HCT116 (cell line): ENCODE measurements around the gene KCNQ1OT1. TPM values are rescaled to one million over a fixed set of nuclear protein-coding genes. Genes with fewer than 3 reads are reported as not detected.

ENCODE experiments used
- ATAC-seq: fragments of 200-7000 bp; cut with Tn5 transposase; 2 replicates; pipeline ENCODE4 v1.9.1; 2020; ENCODE audit warnings: mild to moderate bottlenecking, moderate library complexity
- BruUV-seq: library from RNA; stranded (reverse); fragments of 400-500 nt; replicated peaks from 2 replicates; lab custom pipeline; 2021; lab: Mats Ljungman, UMichigan
- CTCF ChIA-PET: fragments of 300-600 bp; sonication (Branson Sonifier 250); formaldehyde crosslinking; loops from one replicate; lab custom pipeline; 2021; ENCODE audit warnings: antibody characterized with exemption; lab: Charles Lee
- POLR2A ChIA-PET: fragments of 300-600, 350-600 bp; sonication (Branson Sonifier 250); formaldehyde crosslinking; loops from one replicate; lab custom pipeline; 2021; ENCODE audit warnings: antibody characterized with exemption; lab: Charles Lee
- RAD21 ChIA-PET, 2 experiments: fragments of 300-600 bp; sonication (Branson Sonifier 250); formaldehyde crosslinking; loops; one replicate each; lab custom pipeline; 2023; ENCODE audit warnings: low total read pairs in 2 of 2; ENCODE audit not compliant: uncharacterized antibody in 2 of 2, unreplicated experiment in 2 of 2, low non-redundant PET in 1 of 2; lab: Charles Lee
- DNase-seq: peaks from one replicate; pipeline ENCODE4 v3.0.0-alpha.2; 2010; ENCODE audit warnings: low read depth, low spot score
- H2AFZ ChIP-seq: fragments of 200-600 bp; shearing (Covaris generic), sonication (generic); 2 replicates; pipeline ENCODE4 v1.6.1; 2017; ENCODE audit warnings: low read depth, mixed run types, mixed read lengths, antibody characterized with exemption, low read length; ENCODE audit not compliant: poor library complexity, severe bottlenecking
- H3K27ac ChIP-seq: 2 replicates; pipeline ENCODE4 v1.5.1; 2012; ENCODE audit warnings: low read depth, low read length
- H3K27me3 ChIP-seq: fragments of 200-600 bp; sonication (generic); 2 replicates; pipeline ENCODE4 v1.6.1; 2016; ENCODE audit warnings: mixed run types, low read length, mixed read lengths; ENCODE audit not compliant: insufficient read depth
- H3K36me3 ChIP-seq, 2 experiments: fragments of 200-500 bp in 1 of 2; fragments of 200-600 bp in 1 of 2; sonication (Bioruptor generic) in 1 of 2; sonication (generic) in 1 of 2; 2 replicates each; pipeline versions ENCODE4 v1.5.1 to v1.6.1; 2014 to 2016; ENCODE audit warnings: low read length in 2 of 2, inconsistent platforms in 1 of 2, mixed read lengths in 1 of 2, mixed run types in 1 of 2; ENCODE audit not compliant: insufficient read depth in 2 of 2, control insufficient read depth in 1 of 2
- H3K4me1 ChIP-seq, 2 experiments: fragments of 200-600 bp in 1 of 2; sonication (generic) in 1 of 2; 2 replicates each; pipeline versions ENCODE4 v1.5.1 to v1.6.1; 2012 to 2017; ENCODE audit warnings: low read length in 2 of 2, inconsistent platforms in 1 of 2, mild to moderate bottlenecking in 1 of 2, mixed read lengths in 1 of 2, mixed run types in 1 of 2, moderate library complexity in 1 of 2; ENCODE audit not compliant: insufficient read depth in 2 of 2, control insufficient read depth in 1 of 2
- H3K4me2 ChIP-seq: fragments of 200-600 bp; sonication (generic); 2 replicates; pipeline ENCODE4 v1.6.1; 2017; ENCODE audit warnings: mixed run types, low read length, mixed read lengths
- H3K4me3 ChIP-seq, 2 experiments: fragments of 200-600 bp in 1 of 2; sonication (generic) in 1 of 2; replicated peaks in 1 of 2; 2 replicates each; pipeline ENCODE4 v1.5.1; 2011 to 2016; ENCODE audit warnings: low read length in 2 of 2, control low read depth in 1 of 2, low read depth in 1 of 2, mild to moderate bottlenecking in 1 of 2, mixed read lengths in 1 of 2, mixed run types in 1 of 2
- H3K79me2 ChIP-seq: fragments of 200-600 bp; sonication (generic); 2 replicates; pipeline ENCODE4 v1.6.1; 2017; ENCODE audit warnings: mild to moderate bottlenecking, mixed run types, low read length, moderate library complexity, mixed read lengths; ENCODE audit not compliant: insufficient read depth
- H3K9ac ChIP-seq: fragments of 200-600 bp; sonication (generic); 2 replicates; pipeline ENCODE4 v1.6.1; 2016; ENCODE audit warnings: low read length, mixed read lengths
- H3K9me2 ChIP-seq: fragments of 200-600 bp; sonication (generic), shearing (Covaris generic); 2 replicates; pipeline ENCODE4 v1.6.1; 2017; ENCODE audit warnings: mixed run types, mild to moderate bottlenecking, moderate library complexity; ENCODE audit not compliant: insufficient read depth
- H3K9me3 ChIP-seq, 2 experiments: fragments of 200-500 bp in 1 of 2; fragments of 200-600 bp in 1 of 2; sonication (Bioruptor generic) in 1 of 2; sonication (generic) in 1 of 2; 2 replicates each; pipeline ENCODE4 v1.6.1; 2014 to 2017; ENCODE audit warnings: low read length in 2 of 2, mixed read lengths in 2 of 2, inconsistent platforms in 1 of 2, low read depth in 1 of 2, mild to moderate bottlenecking in 1 of 2, mixed run types in 1 of 2, moderate library complexity in 1 of 2; ENCODE audit not compliant: control insufficient read depth in 1 of 2, insufficient read depth in 1 of 2
- H4K20me1 ChIP-seq: fragments of 200-600 bp; sonication (generic), shearing (Covaris generic); 2 replicates; pipeline ENCODE4 v1.6.1; 2017; ENCODE audit warnings: mixed run types, mild to moderate bottlenecking, moderate library complexity; ENCODE audit not compliant: insufficient read depth
- CBX3 ChIP-seq: IDR thresholded peaks from 2 replicates; pipeline ENCODE4 v1.6.1; 2012; ENCODE audit warnings: low read depth
- CEBPB ChIP-seq: IDR thresholded peaks from 2 replicates; pipeline ENCODE4 v1.6.1; 2012; ENCODE audit warnings: low read depth
- EZH2phosphoT487 ChIP-seq: fragments of 200-600 bp; IDR thresholded peaks from 2 replicates; pipeline ENCODE4 v1.6.1; 2018; ENCODE audit warnings: antibody characterized with exemption, borderline replicate concordance
- FOSL1 ChIP-seq: IDR thresholded peaks from 2 replicates; pipeline ENCODE4 v1.6.1; 2012; ENCODE audit warnings: low read depth
- MAX ChIP-seq: IDR thresholded peaks from 2 replicates; pipeline ENCODE4 v1.6.1; 2012
- POLR2A ChIP-seq: IDR thresholded peaks from 2 replicates; pipeline ENCODE4 v1.7.0; 2011; ENCODE audit warnings: borderline replicate concordance; ENCODE audit not compliant: insufficient read depth, insufficient read length; ENCODE audit errors: extremely low read depth
- RAD21 ChIP-seq: IDR thresholded peaks from 2 replicates; pipeline ENCODE4 v1.6.1; 2012; ENCODE audit warnings: low read depth, mild to moderate bottlenecking
- SIN3A ChIP-seq: IDR thresholded peaks from 2 replicates; pipeline ENCODE4 v1.6.1; 2012; ENCODE audit warnings: low read depth
- SP1 ChIP-seq: IDR thresholded peaks from 2 replicates; pipeline ENCODE4 v1.6.1; 2012; ENCODE audit warnings: low read depth
- TCF7L2 ChIP-seq: IDR thresholded peaks from 2 replicates; pipeline ENCODE4 v1.7.0; 2011; ENCODE audit warnings: borderline replicate concordance, inconsistent platforms; ENCODE audit not compliant: insufficient read depth, insufficient read length; ENCODE audit errors: extremely low read depth
- YY1 ChIP-seq: IDR thresholded peaks from 2 replicates; pipeline ENCODE4 v1.6.1; 2011; ENCODE audit warnings: low read length, low read depth, moderate library complexity, mild to moderate bottlenecking; ENCODE audit not compliant: insufficient replicate concordance; ENCODE audit errors: extremely low read depth
- ZFX ChIP-seq: fragments of 450-650 bp; IDR thresholded peaks from 2 replicates; pipeline ENCODE4 v1.6.1; 2017
- intact Hi-C: fragments of 100-400 bp; cut with micrococcal nuclease; formaldehyde crosslinking; loops from 2 replicates; pipeline ENCODE4 v1.10.0; 2022
- total RNA-seq: library from RNA; stranded (reverse); gene quantifications from one replicate; pipeline ENCODE4 v1.2.1, GENCODE V29; 2021; ENCODE audit not compliant: unreplicated experiment

Gene KCNQ1OT1
- total RNA-seq, 1 experiment from 2014 or later: 1.1 TPM

- TF ChIP-seq SIN3A: no peak
- TF ChIP-seq POLR2A: no peak
These were observed 117.3 kb downstream of the KCNQ1OT1 start (continued) for GRCh38 chr11:2582351-2582945.

DNA sequence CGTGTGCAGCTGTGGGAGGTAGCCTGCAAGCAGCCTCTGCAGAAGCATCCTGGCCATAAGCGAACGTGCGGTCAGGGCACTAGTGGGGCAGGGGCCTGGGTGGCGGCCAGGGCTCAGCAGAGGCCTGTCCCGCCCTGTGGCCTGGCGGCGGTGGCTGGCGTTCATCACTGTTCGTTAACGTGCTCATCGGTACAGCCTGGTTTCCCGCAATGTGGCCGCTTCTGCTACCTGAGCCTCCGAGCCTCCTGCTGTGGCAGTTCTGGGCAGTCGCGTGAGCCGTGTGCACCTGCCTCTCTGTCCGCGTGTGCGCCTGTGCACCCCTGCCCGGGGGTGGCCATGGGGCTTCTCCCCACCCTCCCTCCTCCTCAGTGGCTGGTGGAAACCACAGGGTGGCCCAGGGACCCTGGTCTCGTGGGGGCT is 117.9 kb downstream of the KCNQ1OT1 start:
- POLR2A ChIA-PET: no interaction called here
- Histone ChIP-seq H4K20me1 (no peaks in the 10 kb centered on the region), H3K9ac (no peak overlapping the region), H3K27me3 (no peaks in the 10 kb centered on the region)
- TF ChIP-seq FOSL1 (no peak), ZFX (no peak), RAD21 (no peak), YY1 (no peak), CBX3 (no peak), MAX (no peak), SP1 (no peak), POLR2A (no peak), EZH2phosphoT487 (no peak), TCF7L2 (no peak), CEBPB (no peak)
- TF ChIP-seq, all 23 proteins: peak for 0
- Histone ChIP-seq H2AFZ (no peak overlapping the region), H3K4me1 (0 out of 4 replicates have a peak, but pooled peaks cover 0 to 4% of the 10 kb centered on the region in 2 experiments), H3K4me3 (no peak overlapping the region), H3K79me2 (no peaks in the 10 kb centered on the region), H3K9me2 (no peaks in the 10 kb centered on the region), H3K27ac (no peak overlapping the region), H3K4me2 (no peak overlapping the region), H3K36me3 (no peaks in the 10 kb centered on the region), H3K9me3 (no peaks in the 10 kb centered on the region)
- no TSS peak for BruUV-seq
- no peak for DNase-seq
- ChIA-PET CTCF (no interaction called here), RAD21 (no interaction called here)
- intact Hi-C loops: no loop called here
- ATAC-seq: no peak
